HepG2 (cell line): ENCODE results near the gene ZNF345.

Experiments
- IRF2 ChIP-seq: IDR thresholded peaks from 2 replicates; pipeline ENCODE4 v1.6.1; 2018; ENCODE audit warnings: missing genetic modification reagents, missing compliant biosample characterization
- NR2F6 ChIP-seq, 2 experiments: IDR thresholded peaks; 2 replicates each; pipeline ENCODE4 v1.6.1; 2016; ENCODE audit warnings: antibody characterized with exemption in 1 of 2, mild to moderate bottlenecking in 1 of 2
- POLR2AphosphoS5 ChIP-seq: IDR thresholded peaks from 2 replicates; pipeline ENCODE4 v1.6.1; 2012; ENCODE audit warnings: low read depth, low read length
- RNF2 ChIP-seq: fragments of 450-650 bp; conservative IDR thresholded peaks from 2 replicates; pipeline ENCODE4 v1.6.1; 2016; ENCODE audit warnings: low read depth
- SMAD3 ChIP-seq: sonication (generic); formaldehyde crosslinking; IDR thresholded peaks from 2 replicates; pipeline ENCODE4 v1.4.0; 2020; ENCODE audit warnings: missing genetic modification reagents
- ZNF331 ChIP-seq: sonication (generic); formaldehyde crosslinking; IDR thresholded peaks from 2 replicates; pipeline ENCODE4 v1.4.0; 2020; ENCODE audit warnings: missing genetic modification reagents
- ZNF567 ChIP-seq: sonication (generic); formaldehyde crosslinking; IDR thresholded peaks from 2 replicates; pipeline ENCODE4 v1.8.1; 2023; ENCODE audit warnings: mild to moderate bottlenecking, missing genetic modification reagents, borderline replicate concordance
- ZNF569 ChIP-seq: sonication (generic); formaldehyde crosslinking; IDR thresholded peaks from 2 replicates; pipeline ENCODE4 v1.5.0; 2020; ENCODE audit warnings: mild to moderate bottlenecking, missing genetic modification reagents, moderate library complexity, borderline replicate concordance
- TF ChIP-seq, protein P1 (sequence below): sonication (generic); formaldehyde crosslinking; IDR thresholded peaks from one replicate; pipeline ENCODE4 v1.5.1; 2020; ENCODE audit warnings: mild to moderate bottlenecking, missing genetic modification reagents; ENCODE audit errors: not compliant biosample characterization
- TF ChIP-seq, protein P2 (sequence below): sonication (generic); formaldehyde crosslinking; IDR thresholded peaks from 2 replicates; pipeline ENCODE4 v1.5.0; 2020; ENCODE audit warnings: mild to moderate bottlenecking, missing genetic modification reagents, moderate library complexity
- TF ChIP-seq, protein P3 (sequence below): sonication (generic); formaldehyde crosslinking; IDR thresholded peaks from 2 replicates; pipeline ENCODE4 v1.4.0; 2020; ENCODE audit warnings: missing genetic modification reagents, low read depth, mild to moderate bottlenecking, borderline replicate concordance
- TF ChIP-seq, protein P4 (sequence below): IDR thresholded peaks from 2 replicates; pipeline ENCODE4 v1.6.1; 2012; ENCODE audit warnings: inconsistent platforms

DNA sequence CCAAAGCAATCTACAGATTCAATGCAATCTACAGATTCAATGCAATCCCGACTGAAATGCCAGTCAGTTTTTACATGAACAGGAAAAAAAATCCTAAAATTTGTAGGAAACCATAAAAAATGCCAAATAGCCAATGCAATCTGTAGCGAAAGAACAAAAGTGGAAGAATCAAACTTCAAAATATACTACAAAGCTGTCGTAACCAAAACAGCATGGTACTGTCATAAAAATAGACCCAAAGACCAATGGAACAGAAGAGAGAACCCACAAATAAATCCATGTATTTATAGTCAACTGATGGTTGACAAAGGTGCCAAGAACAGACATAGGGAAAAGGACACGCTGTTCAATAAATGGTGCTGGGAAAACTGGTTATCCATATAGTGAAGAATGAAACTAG is 47.7 kb downstream of the ZNF345 start:
- TF ChIP-seq RNF2 (no peak), SMAD3 (CRISPR knock-in tag) (no peak), POLR2AphosphoS5 (no peak), ZNF567 (no peak), NR2F6 (IDR thresholded peaks at IDR 0.05) (no peak), NR2F6 (CRISPR knock-in tag; IDR thresholded peaks at IDR 0.05) (no peak), ZNF331 (CRISPR knock-in tag) (no peak), ZNF569 (no peak), IRF2 (CRISPR knock-in tag) (no peak)
- TF ChIP-seq, protein P1, sequence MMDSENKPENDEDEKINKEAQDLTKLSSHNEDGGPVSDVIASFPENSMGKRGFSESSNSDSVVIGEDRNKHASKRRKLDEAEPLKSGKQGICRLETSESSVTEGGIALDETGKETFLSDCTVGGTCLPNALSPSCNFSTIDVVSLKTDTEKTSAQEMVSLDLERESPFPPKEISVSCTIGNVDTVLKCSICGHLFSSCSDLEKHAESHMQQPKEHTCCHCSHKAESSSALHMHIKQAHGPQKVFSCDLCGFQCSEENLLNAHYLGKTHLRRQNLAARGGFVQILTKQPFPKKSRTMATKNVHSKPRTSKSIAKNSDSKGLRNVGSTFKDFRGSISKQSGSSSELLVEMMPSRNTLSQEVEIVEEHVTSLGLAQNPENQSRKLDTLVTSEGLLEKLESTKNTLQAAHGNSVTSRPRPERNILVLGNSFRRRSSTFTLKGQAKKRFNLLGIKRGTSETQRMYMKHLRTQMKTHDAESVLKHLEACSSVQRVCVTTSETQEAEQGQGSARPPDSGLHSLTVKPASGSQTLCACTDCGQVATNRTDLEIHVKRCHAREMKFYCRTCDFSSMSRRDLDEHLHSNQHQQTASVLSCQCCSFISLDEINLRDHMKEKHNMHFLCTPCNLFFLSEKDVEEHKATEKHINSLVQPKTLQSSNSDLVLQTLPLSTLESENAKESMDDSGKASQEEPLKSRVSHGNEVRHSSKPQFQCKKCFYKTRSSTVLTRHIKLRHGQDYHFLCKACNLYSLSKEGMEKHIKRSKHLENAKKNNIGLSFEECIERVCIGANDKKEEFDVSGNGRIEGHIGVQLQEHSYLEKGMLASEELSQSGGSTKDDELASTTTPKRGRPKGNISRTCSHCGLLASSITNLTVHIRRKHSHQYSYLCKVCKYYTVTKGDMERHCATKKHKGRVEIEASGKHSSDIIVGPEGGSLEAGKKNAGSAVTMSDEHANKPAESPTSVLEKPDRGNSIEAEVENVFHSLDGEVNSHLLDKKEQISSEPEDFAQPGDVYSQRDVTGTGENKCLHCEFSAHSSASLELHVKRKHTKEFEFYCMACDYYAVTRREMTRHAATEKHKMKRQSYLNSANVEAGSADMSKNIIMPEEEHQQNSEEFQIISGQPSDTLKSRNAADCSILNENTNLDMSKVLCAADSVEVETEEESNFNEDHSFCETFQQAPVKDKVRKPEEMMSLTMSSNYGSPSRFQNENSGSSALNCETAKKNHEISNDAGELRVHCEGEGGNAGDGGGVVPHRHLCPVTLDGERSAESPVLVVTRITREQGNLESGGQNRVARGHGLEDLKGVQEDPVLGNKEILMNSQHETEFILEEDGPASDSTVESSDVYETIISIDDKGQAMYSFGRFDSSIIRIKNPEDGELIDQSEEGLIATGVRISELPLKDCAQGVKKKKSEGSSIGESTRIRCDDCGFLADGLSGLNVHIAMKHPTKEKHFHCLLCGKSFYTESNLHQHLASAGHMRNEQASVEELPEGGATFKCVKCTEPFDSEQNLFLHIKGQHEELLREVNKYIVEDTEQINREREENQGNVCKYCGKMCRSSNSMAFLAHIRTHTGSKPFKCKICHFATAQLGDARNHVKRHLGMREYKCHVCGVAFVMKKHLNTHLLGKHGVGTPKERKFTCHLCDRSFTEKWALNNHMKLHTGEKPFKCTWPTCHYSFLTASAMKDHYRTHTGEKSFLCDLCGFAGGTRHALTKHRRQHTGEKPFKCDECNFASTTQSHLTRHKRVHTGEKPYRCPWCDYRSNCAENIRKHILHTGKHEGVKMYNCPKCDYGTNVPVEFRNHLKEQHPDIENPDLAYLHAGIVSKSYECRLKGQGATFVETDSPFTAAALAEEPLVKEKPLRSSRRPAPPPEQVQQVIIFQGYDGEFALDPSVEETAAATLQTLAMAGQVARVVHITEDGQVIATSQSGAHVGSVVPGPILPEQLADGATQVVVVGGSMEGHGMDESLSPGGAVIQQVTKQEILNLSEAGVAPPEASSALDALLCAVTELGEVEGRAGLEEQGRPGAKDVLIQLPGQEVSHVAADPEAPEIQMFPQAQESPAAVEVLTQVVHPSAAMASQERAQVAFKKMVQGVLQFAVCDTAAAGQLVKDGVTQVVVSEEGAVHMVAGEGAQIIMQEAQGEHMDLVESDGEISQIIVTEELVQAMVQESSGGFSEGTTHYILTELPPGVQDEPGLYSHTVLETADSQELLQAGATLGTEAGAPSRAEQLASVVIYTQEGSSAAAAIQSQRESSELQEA (CRISPR knock-in tag): no peak
- TF ChIP-seq, protein P2, sequence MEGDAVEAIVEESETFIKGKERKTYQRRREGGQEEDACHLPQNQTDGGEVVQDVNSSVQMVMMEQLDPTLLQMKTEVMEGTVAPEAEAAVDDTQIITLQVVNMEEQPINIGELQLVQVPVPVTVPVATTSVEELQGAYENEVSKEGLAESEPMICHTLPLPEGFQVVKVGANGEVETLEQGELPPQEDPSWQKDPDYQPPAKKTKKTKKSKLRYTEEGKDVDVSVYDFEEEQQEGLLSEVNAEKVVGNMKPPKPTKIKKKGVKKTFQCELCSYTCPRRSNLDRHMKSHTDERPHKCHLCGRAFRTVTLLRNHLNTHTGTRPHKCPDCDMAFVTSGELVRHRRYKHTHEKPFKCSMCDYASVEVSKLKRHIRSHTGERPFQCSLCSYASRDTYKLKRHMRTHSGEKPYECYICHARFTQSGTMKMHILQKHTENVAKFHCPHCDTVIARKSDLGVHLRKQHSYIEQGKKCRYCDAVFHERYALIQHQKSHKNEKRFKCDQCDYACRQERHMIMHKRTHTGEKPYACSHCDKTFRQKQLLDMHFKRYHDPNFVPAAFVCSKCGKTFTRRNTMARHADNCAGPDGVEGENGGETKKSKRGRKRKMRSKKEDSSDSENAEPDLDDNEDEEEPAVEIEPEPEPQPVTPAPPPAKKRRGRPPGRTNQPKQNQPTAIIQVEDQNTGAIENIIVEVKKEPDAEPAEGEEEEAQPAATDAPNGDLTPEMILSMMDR (CRISPR knock-in tag): no peak
- TF ChIP-seq, protein P3, sequence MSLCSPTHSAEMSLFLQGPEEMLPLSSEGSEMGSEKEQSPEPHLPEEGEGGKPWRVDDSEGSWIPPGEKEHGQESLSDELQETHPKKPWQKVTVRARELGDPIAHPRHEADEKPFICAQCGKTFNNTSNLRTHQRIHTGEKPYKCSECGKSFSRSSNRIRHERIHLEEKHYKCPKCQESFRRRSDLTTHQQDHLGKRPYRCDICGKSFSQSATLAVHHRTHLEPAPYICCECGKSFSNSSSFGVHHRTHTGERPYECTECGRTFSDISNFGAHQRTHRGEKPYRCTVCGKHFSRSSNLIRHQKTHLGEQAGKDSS: no peak
- TF ChIP-seq, protein P4, sequence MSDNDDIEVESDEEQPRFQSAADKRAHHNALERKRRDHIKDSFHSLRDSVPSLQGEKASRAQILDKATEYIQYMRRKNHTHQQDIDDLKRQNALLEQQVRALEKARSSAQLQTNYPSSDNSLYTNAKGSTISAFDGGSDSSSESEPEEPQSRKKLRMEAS: no peak
